Glomerular endothelial cell (primary cell): ENCODE data around the gene TMEM254. TPM values are rescaled to one million over a fixed set of nuclear protein-coding genes. Genes with fewer than 3 reads are reported as not detected.
A peak's percentile ranks its signal among the peaks of the same experiment; 100 is the strongest.
"Not testable (repeated sequence)": the region's sequence is repeated elsewhere in the genome, so short reads cannot be mapped to it uniquely, and the experiment has no call there.

Experiments
- DNase-seq: peaks from one replicate; pipeline ENCODE4 v3.0.0-alpha.2; 2011; ENCODE audit warnings: low read depth, low spot score; ENCODE audit errors: extremely low read depth
- total RNA-seq: library from RNA; depleted of rRNA; stranded (reverse); fragments of >200 nt; gene quantifications from 2 replicates; pipeline ENCODE4 v1.2.3, GENCODE V29; 2015

Gene TMEM254, protein sequence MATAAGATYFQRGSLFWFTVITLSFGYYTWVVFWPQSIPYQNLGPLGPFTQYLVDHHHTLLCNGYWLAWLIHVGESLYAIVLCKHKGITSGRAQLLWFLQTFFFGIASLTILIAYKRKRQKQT
- total RNA-seq: 8.6 and 11.4 TPM in 2 replicates

DNA sequence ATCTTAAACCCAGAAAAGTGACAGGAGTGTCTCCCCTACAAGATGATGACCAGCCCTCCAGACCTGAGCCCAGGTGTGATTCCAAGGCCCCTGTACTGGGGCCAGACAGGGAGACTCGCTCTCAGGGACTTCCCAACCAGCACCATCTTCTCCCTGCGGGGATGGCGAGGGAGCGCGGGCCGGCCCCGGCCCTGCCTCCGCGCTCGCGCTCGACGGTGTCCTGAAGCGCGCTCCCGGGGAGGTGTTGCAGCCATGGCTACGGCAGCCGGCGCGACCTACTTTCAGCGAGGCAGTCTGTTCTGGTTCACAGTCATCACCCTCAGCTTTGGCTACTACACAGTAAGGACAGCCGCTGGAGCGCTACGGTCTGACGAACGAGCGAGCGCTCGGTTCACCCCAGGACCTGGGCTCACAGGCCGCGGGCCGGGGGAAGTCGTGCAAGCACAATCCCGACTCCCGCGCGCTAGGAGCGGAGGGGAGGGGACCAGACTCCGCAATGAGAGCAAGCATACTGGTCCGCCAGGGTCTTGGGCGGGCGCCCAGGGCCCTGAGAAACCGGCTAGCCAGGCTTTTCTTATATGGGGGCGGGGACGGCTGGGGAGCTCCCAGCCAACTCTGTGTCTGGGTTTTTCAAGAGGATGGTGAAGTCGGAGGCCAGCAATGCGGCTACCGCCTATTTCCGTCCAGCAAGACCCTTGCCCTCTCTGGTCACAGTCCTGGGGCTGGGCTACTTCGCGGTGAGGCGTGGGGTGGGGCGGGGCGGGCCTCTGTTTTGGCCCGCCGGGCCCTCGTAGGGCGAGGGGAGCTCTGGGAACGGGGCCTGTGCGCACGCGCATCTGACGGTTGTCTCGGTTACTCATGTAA is at the start of gene TMEM254:
TMEM254 (plus strand) TSS at position 218 of the 864 bp plus-strand sequence; CDS start at position 253, 35 bp downstream.
- peak; percentile 37 for DNase-seq

DNA sequence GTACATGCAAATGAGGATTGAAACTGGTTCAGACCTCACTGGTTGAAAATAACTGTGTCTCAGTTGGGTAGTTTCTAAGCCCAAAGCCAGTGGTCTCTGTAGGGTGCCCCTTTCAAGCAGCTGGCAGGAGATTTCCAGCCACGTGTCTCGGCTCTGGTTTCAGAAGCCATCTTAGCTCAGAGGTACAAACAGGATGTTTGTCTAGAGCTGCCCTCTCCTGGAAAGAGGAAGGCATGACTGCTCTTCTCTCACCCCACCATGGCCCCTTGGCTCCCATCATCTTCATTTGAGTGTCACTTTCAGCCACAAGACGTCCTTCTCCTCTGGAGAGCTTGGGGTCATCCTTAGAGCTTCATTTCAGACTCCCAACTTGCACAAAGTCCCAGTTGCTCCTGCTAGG is 49.3 kb upstream of the TMEM254 start:
- DNase-seq: not testable (repeated sequence)

- DNase-seq: not testable (repeated sequence)
Measured at GRCh38 chr10:80029865-80030264, 48.6 kb upstream of the TMEM254 start.

DNA sequence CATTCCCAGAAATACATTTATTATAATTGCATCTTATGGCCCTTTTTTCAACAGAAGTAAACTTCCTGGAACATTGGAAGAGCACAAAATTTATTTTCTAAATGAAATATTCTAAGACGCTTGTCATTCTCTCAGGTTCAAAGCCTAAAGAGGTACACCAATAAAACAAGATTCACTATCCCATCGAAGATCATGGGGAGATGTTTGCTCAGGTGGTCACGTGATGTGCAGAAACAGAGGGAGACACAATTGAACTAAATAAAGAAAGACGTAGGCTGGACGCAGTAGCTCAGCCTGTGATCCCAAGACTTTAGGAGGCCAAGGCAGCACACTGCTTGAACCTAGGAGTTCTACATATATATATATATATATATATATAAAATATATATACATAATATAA is 46.0 kb upstream of the TMEM254 start:
- no peak for DNase-seq

- not testable (repeated sequence) for DNase-seq
Measured at GRCh38 chr10:80034766-80035165, 43.7 kb upstream of the TMEM254 start.

DNA sequence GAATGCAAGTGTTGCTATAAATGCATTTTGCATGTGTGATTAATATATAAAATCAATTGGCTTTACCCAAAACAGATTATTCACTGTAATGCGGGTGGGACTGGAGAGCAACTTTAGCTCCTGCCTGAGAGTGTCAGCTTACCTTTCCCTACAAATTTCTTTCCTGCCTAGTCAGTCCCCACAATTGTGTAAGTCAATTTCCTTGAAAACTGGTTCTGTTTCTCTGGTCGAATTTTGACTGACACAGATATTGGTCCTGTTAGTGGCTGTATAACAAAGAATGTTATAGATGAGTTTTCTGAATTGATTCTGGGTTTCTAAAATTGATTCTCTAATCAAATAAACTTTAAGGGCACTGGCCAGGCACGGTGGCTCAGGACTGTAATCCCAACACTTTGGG is 43.0 kb upstream of the TMEM254 start:
- not testable (repeated sequence) for DNase-seq

DNA sequence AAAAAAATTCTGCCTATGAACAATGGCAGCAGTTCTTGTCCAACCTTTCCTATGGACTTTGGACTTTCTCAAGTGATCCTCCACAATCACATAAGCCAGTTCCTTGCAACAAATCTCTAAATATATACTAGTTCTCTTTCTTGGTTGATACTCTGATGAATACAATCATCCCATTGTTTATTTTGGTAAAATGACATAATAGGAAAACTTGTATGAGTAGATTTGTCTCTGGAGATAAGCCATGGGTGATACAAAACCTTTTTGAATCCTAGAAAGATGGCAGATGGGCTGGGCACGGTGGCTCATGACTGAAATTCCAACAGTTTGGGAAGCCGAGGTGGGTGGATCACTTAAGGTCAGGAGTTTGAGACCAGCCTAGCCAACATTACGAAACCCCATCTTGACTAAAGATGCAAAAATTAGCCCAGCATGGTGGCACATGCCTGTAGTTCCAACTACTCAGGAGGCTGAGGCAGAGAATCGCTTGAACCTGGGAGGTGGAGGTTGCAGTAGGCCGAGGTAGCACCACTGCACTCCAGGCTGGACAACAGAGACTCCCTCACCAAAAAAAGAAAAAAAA is 41.5 kb upstream of the TMEM254 start:
- not testable (repeated sequence) for DNase-seq

GRCh38 chr10:80038226-80038625 is 40.2 kb upstream of the TMEM254 start:
- DNase-seq: not testable (repeated sequence)

DNA sequence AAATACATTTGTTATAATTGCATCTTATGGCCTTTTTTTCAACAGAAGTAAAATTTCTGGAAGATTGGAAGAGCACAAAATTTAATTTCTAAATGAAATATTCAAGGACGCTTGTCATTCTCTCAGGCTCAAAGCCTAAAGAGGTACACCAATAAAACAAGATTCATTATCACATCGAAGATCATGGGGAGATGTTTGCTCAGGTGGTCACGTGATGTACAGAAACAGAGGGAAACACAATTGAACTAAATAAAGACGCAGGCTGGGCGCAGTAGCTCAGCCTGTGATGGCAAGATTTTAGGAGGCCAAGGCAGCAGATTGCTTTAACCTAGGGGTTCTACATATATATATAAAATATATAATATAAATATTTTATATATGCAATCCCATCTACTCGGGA is 37.3 kb upstream of the TMEM254 start:
- no peak for DNase-seq

GRCh38 chr10:80044935-80045334 is 33.5 kb upstream of the TMEM254 start:
- not testable (repeated sequence) for DNase-seq

DNA sequence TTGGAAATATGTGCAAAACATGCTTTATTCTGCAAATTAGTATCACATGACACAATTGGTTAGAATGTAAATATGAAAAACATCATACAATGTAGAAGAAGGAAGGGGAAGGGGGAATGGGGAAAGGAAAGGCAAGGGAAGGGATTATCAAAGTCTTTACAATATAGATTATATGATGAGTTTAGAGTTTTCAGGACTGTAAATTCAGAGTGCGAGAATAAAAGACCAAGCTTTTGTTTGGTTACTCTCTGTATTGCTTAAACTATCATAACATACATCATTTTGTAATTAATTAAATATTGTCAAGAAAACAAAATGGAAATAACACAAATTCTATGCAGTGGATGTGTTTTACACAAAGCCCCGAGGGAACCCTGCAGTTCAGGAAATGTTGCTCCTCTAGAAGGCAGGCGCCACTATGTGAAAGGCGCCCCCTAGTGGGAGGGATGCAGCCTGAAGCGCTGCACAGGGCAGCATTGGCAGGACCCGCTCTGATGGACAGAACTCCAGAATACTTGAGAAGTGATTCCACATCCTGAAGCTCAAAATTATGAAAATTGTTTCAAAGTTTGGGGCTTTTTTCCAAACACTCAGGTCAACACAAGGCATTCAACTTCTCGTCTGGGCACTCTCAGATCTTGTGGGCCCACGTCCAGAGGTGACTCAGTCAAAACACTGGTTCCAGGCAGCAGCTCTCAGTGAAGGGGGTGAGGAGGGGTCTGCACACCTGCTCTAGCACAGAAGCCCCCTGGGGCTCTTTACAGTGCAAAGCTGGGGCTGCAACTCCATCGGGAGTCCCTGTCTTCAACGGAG is 31.6 kb upstream of the TMEM254 start:
- DNase-seq: peak; percentile 37

GRCh38 chr10:80050752-80051151 is 27.7 kb upstream of the TMEM254 start:
- DNase-seq: no peak

DNA sequence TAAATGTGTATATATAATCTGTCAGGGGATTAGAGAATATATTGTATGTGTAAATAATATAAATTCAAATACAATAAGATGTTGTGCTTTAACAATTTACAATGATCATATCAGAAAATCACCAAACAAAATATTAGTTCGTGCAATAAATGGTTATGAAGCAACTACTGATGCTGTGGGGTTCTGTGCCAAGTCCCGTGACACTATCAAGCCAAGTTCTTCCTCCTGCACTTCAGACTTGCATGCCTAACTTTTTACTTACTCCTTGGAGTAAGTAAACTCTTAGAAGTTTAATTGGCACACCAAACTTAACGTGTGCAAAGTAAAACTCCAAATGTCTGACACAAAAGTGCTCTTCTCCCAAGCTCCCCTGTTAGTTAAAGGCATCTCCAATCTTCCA is 26.5 kb upstream of the TMEM254 start:
- no peak for DNase-seq

DNA sequence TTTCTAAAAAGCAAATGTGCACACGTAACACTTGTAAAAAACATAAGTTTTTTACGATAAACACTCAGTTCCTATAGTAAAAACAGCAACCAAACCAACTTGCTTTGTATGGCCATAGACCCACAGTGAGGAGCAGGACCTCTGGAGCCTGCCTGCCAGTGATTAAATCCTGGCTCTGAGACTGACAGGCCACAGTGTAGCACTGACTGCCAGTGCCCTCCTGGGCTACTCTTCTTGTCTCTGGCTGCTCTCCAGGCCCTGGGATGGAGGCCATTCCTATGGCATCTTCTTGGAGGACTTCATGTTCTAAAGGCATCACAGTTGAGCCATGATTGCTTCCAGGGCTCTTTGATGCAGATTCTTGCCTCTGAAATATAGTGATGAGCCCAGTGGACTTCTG is 22.7 kb upstream of the TMEM254 start:
- no peak for DNase-seq

DNA sequence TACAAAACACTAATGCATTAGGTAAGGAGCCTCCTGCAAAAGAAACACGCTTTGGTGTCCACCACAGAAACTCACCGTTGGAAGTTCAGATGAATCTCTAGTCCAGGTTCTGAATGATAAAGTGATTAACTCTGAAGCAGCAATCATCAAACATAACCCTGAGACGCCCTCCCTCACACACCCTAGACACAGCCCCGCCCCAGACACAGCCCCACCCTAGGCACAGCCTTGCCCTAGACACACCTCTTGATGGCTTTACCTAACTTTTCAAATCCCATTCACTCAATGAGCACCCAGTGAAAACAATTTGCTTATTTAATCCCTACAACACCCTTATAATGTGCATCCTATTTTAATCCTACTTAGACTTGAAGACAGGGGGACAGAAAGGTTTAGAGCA is 21.3 kb upstream of the TMEM254 start:
- no peak for DNase-seq

DNA sequence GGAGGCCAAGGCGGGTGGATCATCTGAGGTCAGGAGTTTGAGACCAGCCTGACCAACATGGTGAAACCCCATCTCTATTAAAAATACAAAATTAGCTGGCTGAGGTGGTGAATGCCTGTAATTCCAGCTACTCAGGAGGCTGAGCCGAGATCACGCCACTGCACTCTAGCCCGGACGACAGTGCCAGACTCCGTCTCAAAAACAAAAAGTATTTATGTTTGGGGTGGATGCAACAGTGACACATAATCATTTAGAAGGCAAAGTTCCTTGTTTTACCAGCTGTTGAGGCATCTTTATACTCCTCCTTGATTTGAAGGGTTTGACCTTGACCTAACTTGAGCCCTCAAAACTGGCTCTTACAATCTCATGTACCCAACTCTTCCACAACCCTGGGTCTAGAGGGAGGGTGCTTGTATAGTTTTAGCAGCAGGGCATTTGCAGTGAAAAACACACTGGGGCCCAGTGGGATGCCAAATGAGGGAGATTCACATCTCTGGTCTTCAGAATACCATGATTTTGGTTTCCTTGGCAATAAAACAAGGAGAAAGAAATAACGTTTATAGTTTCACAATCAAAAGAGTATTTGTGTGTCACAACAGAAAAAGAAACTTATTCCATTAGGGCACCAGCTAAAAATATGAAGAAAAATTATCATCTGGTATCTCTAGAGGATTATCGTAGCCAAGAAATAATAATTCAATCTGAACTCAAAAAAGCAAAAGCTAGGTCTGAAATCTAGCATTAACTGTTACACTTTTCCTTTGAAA is 14.2 kb upstream of the TMEM254 start:
- no peak for DNase-seq

- no peak for DNase-seq
Measured at GRCh38 chr10:80066809-80067208, 11.7 kb upstream of the TMEM254 start.

- not testable (repeated sequence) for DNase-seq
Measured at GRCh38 chr10:80067821-80068220, 10.6 kb upstream of the TMEM254 start.

DNA sequence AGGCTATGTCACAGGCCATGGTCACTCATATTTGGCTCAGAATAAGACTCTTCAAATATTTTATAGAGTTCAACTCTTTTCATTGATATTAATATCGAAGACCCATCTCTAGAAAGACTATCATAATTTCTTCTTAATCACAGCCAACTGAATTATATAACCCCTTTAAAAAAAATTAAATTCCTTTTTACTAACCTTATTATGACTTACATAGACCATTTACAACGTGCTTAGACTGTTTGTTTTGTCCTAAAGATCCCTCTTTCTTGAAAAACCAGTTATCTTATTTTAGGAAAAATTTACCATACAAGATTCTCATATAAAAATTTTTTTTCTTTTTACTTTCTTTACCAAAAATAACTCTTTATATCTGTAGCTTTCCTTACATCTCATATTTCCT is 10.2 kb upstream of the TMEM254 start:
- no peak for DNase-seq

- DNase-seq: no peak
Measured at GRCh38 chr10:80070057-80070456, 8.4 kb upstream of the TMEM254 start.
